HEK293 (cell line): ENCODE results near the gene ACACB.

ENCODE experiments used
- CTCF ChIA-PET: fragments of 350-600 bp; formaldehyde crosslinking; extraction: SDS; loops from one replicate; lab custom pipeline; 2021; ENCODE audit warnings: antibody characterized with exemption; lab: Yijun Ruan, JAX
- POLR2A ChIA-PET: fragments of 300-600 bp; formaldehyde crosslinking; extraction: SDS; loops from one replicate; lab custom pipeline; 2020; ENCODE audit warnings: antibody characterized with exemption, inconsistent platforms; lab: Yijun Ruan, JAX
- H3K27ac ChIP-seq: fragments of 200-500 bp; sonication (Bioruptor generic); 2 replicates; pipeline ENCODE4 v1.5.1; 2014; ENCODE audit warnings: low read depth, low read length, control low read depth, inconsistent platforms; ENCODE audit errors: extremely low read depth
- H3K36me3 ChIP-seq, 2 experiments: fragments of 200-500 bp in 1 of 2; sonication (Bioruptor generic) in 1 of 2; 1 replicate in 1 of 2; 2 replicates in 1 of 2; pipeline ENCODE4 v1.5.1; 2014 to 2017; ENCODE audit warnings: inconsistent platforms in 2 of 2, low read length in 2 of 2; ENCODE audit not compliant: control insufficient read depth in 2 of 2, insufficient read depth in 1 of 2
- H3K4me1 ChIP-seq: fragments of 200-500 bp; sonication (Bioruptor generic); 2 replicates; pipeline ENCODE4 v1.5.1; 2014; ENCODE audit warnings: mild to moderate bottlenecking, low read length, inconsistent platforms; ENCODE audit not compliant: control insufficient read depth, insufficient read depth
- H3K4me3 ChIP-seq: 2 replicates; pipeline ENCODE4 v1.5.1; 2011; ENCODE audit warnings: low read depth, mild to moderate bottlenecking, control low read depth, low read length, moderate library complexity
- H3K9me3 ChIP-seq: fragments of 200-500 bp; sonication (Bioruptor generic); 2 replicates; pipeline ENCODE4 v1.5.1; 2014; ENCODE audit warnings: low read depth, low read length, inconsistent platforms; ENCODE audit not compliant: control insufficient read depth, insufficient read depth
- ATF2 ChIP-seq: fragments of 450-650 bp; formaldehyde crosslinking; IDR thresholded peaks from 2 replicates; pipeline ENCODE4 v1.5.1; 2016; ENCODE audit warnings: missing biosample characterization, missing genetic modification characterization, low read depth
- KLF16 ChIP-seq: fragments of 450-650 bp; formaldehyde crosslinking; IDR thresholded peaks from 2 replicates; pipeline ENCODE4 v1.5.1; 2017; ENCODE audit warnings: missing biosample characterization, missing genetic modification characterization
- KLF8 ChIP-seq: fragments of 450-650 bp; formaldehyde crosslinking; IDR thresholded peaks from 2 replicates; pipeline ENCODE4 v1.5.1; 2016; ENCODE audit warnings: missing biosample characterization, missing genetic modification characterization
- WT1 ChIP-seq: fragments of 450-650 bp; formaldehyde crosslinking; IDR thresholded peaks from 2 replicates; pipeline ENCODE4 v1.5.1; 2016; ENCODE audit warnings: missing biosample characterization, missing genetic modification characterization
- YY2 ChIP-seq: fragments of 450-650 bp; formaldehyde crosslinking; IDR thresholded peaks from 2 replicates; pipeline ENCODE4 v1.5.1; 2016; ENCODE audit warnings: missing biosample characterization, missing genetic modification characterization
- ZBTB11 ChIP-seq: fragments of 450-650 bp; formaldehyde crosslinking; conservative IDR thresholded peaks from 2 replicates; pipeline ENCODE4 v1.5.1; 2016; ENCODE audit warnings: low read depth, missing biosample characterization, missing genetic modification characterization
- ZBTB7A ChIP-seq: fragments of 450-650 bp; formaldehyde crosslinking; IDR thresholded peaks from 2 replicates; pipeline ENCODE4 v1.5.1; 2016; ENCODE audit warnings: low read depth, missing biosample characterization, missing genetic modification characterization
- ZFP37 ChIP-seq: fragments of 450-650 bp; formaldehyde crosslinking; IDR thresholded peaks from 2 replicates; pipeline ENCODE4 v1.5.1; 2016; ENCODE audit warnings: missing biosample characterization, missing genetic modification characterization
- ZFP69B ChIP-seq: fragments of 450-650 bp; formaldehyde crosslinking; IDR thresholded peaks from 2 replicates; pipeline ENCODE4 v1.5.1; 2016; ENCODE audit warnings: missing biosample characterization, missing genetic modification characterization
- ZNF214 ChIP-seq: fragments of 450-650 bp; formaldehyde crosslinking; IDR thresholded peaks from 2 replicates; pipeline ENCODE4 v1.5.1; 2017; ENCODE audit warnings: missing biosample characterization, mild to moderate bottlenecking, missing genetic modification characterization, borderline replicate concordance
- ZNF223 ChIP-seq: fragments of 450-650 bp; formaldehyde crosslinking; IDR thresholded peaks from 2 replicates; pipeline ENCODE4 v1.5.1; 2016; ENCODE audit warnings: missing biosample characterization, missing genetic modification characterization
- ZNF23 ChIP-seq: fragments of 450-650 bp; formaldehyde crosslinking; IDR thresholded peaks from 2 replicates; pipeline ENCODE4 v1.5.1; 2016; ENCODE audit warnings: missing biosample characterization, missing genetic modification characterization, borderline replicate concordance
- ZNF248 ChIP-seq: fragments of 450-650 bp; formaldehyde crosslinking; IDR thresholded peaks from 2 replicates; pipeline ENCODE4 v1.5.1; 2017; ENCODE audit warnings: missing biosample characterization, missing genetic modification characterization
- ZNF266 ChIP-seq: fragments of 450-650 bp; formaldehyde crosslinking; IDR thresholded peaks from 2 replicates; pipeline ENCODE4 v1.5.1; 2016; ENCODE audit warnings: missing biosample characterization, missing genetic modification characterization, low read depth
- ZNF518A ChIP-seq: fragments of 450-650 bp; formaldehyde crosslinking; conservative IDR thresholded peaks from 2 replicates; pipeline ENCODE4 v1.5.1; 2016; ENCODE audit warnings: low read depth, missing biosample characterization, missing genetic modification characterization
- ZNF549 ChIP-seq: fragments of 450-650 bp; IDR thresholded peaks from 2 replicates; pipeline ENCODE4 v1.5.1; 2018; ENCODE audit warnings: missing biosample characterization, missing genetic modification characterization, mild to moderate bottlenecking, inconsistent platforms, moderate library complexity
- ZNF558 ChIP-seq: fragments of 450-650 bp; formaldehyde crosslinking; IDR thresholded peaks from 2 replicates; pipeline ENCODE4 v1.5.1; 2016; ENCODE audit warnings: missing biosample characterization, missing genetic modification characterization
- ZNF571 ChIP-seq: fragments of 450-650 bp; formaldehyde crosslinking; IDR thresholded peaks from 2 replicates; pipeline ENCODE4 v1.5.0; 2017; ENCODE audit warnings: missing biosample characterization, missing genetic modification characterization
- ZNF585B ChIP-seq: fragments of 450-650 bp; formaldehyde crosslinking; IDR thresholded peaks from 2 replicates; pipeline ENCODE4 v1.5.1; 2016; ENCODE audit warnings: missing biosample characterization, missing genetic modification characterization
- ZNF692 ChIP-seq: fragments of 450-650 bp; formaldehyde crosslinking; IDR thresholded peaks from 2 replicates; pipeline ENCODE4 v1.5.1; 2016; ENCODE audit warnings: missing biosample characterization, missing genetic modification characterization
- ZNF792 ChIP-seq: fragments of 450-650 bp; formaldehyde crosslinking; IDR thresholded peaks from 2 replicates; pipeline ENCODE4 v1.5.1; 2016; ENCODE audit warnings: missing biosample characterization, missing genetic modification characterization
- ZSCAN18 ChIP-seq: fragments of 450-650 bp; formaldehyde crosslinking; IDR thresholded peaks from 2 replicates; pipeline ENCODE4 v1.5.1; 2016; ENCODE audit warnings: missing biosample characterization, missing genetic modification characterization
- ZXDB ChIP-seq: fragments of 450-650 bp; formaldehyde crosslinking; IDR thresholded peaks from 2 replicates; pipeline ENCODE4 v1.5.1; 2016; ENCODE audit warnings: missing biosample characterization, missing genetic modification characterization

ACACB gene

GRCh38 chr12:109097435-109098182 is 18.8 kb upstream of the ACACB start, which contains the start of gene UNG (continued):
- peak; percentile 98 for TF ChIP-seq ZNF692 (tag by site-specific recombination)
- TF ChIP-seq ZBTB11 (tag by site-specific recombination) = no peak
- TF ChIP-seq ZNF248 (tag by site-specific recombination) = no peak
- no peak for TF ChIP-seq ATF2
- TF ChIP-seq KLF8 (tag by site-specific recombination) = no peak; the same call in 1 of the 2 replicates
- TF ChIP-seq ZFP37 (tag by site-specific recombination) = peak; percentile 38; the same call in 1 of the 2 replicates
- TF ChIP-seq ZNF23 = no peak
- TF ChIP-seq ZXDB (tag by site-specific recombination) = 0 out of 2 replicates have a peak, but pooled peaks have one; percentile 62

GRCh38 chr12:109098183-109098604 is 18.2 kb upstream of the ACACB start:
- H3K9me3 ChIP-seq = no peaks in the 10 kb centered on the region
- no peak for TF ChIP-seq ZNF223
- TF ChIP-seq ZNF558 (tag by site-specific recombination) = no peak
- TF ChIP-seq ZNF214 = no peak
- no peak for TF ChIP-seq ZBTB7A (tag by site-specific recombination)
- TF ChIP-seq ZNF585B (tag by site-specific recombination) = no peak
- no peak for TF ChIP-seq ZSCAN18
- TF ChIP-seq ZFP69B (tag by site-specific recombination) = no peak
- no peak for TF ChIP-seq ZNF792 (tag by site-specific recombination)
- no peak for TF ChIP-seq ZNF518A (tag by site-specific recombination)
- TF ChIP-seq KLF16 = peak; percentile 55; the same call in 1 of the 2 replicates
- no peak for TF ChIP-seq YY2
- TF ChIP-seq WT1 (tag by site-specific recombination) = no peak
- TF ChIP-seq ZNF266 = no peak
- TF ChIP-seq ZNF549 (tag by site-specific recombination) = no peak
- no peak for TF ChIP-seq ZNF571
- TF ChIP-seq ZNF248 (tag by site-specific recombination) = no peak

More at GRCh38 chr12:109098183-109098604, 18.2 kb upstream of the ACACB start:
- peak overlapping the region; percentile 78 for H3K4me3 ChIP-seq
- CTCF ChIA-PET = interaction anchor here (0.7 to 1.8 kb wide), 4 partner anchors 14 to 296 kb away, joined by 3 to 6 read pairs (median 5); no protein-coding TSS in a partner anchor
- POLR2A ChIA-PET = interaction anchor here (1.0 to 2.3 kb wide), 3 partner anchors 10 to 57 kb away, joined by 3 to 9 read pairs (median 5); no protein-coding TSS in a partner anchor
- H3K27ac ChIP-seq = peak overlapping the region; percentile 74; the same call in 1 of the 2 replicates
- peaks cover 38 to 47% of the 10 kb centered on the region in 2 experiments; a peak in 2 of 3 replicates for H3K36me3 ChIP-seq
- H3K4me1 ChIP-seq = peaks cover 3% of the 10 kb centered on the region; the same call in 1 of the 2 replicates
